DOHH2 (cell line): ENCODE data around the gene SEZ6L2.

ENCODE experiments used
- CTCF ChIP-seq: fragments of 200-600 bp; sonication (generic); IDR thresholded peaks from one replicate; pipeline ENCODE4 v1.5.1; 2014; ENCODE audit warnings: antibody characterized with exemption, mild to moderate bottlenecking, low read depth, low read length; ENCODE audit not compliant: poor library complexity, severe bottlenecking
- EZH2phosphoT487 ChIP-seq: fragments of 200-600 bp; sonication (generic); IDR thresholded peaks from 2 replicates; pipeline ENCODE4 v1.6.1; 2017; ENCODE audit warnings: borderline replicate concordance, mild to moderate bottlenecking, antibody characterized with exemption, low read length, moderate library complexity, mixed read lengths

- TF ChIP-seq CTCF (no peak), EZH2phosphoT487 (no peak)
Observed at GRCh38 chr16:29906520-29907244, 7.3 kb upstream of the SEZ6L2 start.
